Measurements from ENCODE around the gene KCND3.

The KCND3 gene

GRCh38 chr1:111720977-111721786, 268.3 kb downstream of the KCND3 start:
- Histone ChIP-seq H3K27ac (ENCODE audit: low read depth, low read length, poor library complexity, severe bottlenecking) (no peak overlapping the region), H3K79me2 (ENCODE audit: insufficient read depth, low read length) (no peaks in the 10 kb centered on the region), H3F3A (ENCODE audit: insufficient read depth, low read length) (no peaks in the 10 kb centered on the region), H2AFZ (ENCODE audit: low read length) (no peak overlapping the region), H3K4me2 (ENCODE audit: low read length) (no peak overlapping the region), H3K9me2 (ENCODE audit: low read depth, low read length) (no peaks in the 10 kb centered on the region), H4K20me1 (ENCODE audit: insufficient read depth, low read length) (no peaks in the 10 kb centered on the region), H3K27me3 (ENCODE audit: insufficient read depth, low read length) (no peaks in the 10 kb centered on the region; the same call in 1 of the 2 replicates), H3K9me3 (ENCODE audit: low read length) (no peaks in the 10 kb centered on the region), H3K9ac (ENCODE audit: low read length) (no peak overlapping the region), H3K4me3 (ENCODE audit: low read depth, low read length, poor library complexity, severe bottlenecking) (no peak overlapping the region), H3K36me3 (ENCODE audit: insufficient read depth, low read length) (peaks cover 10% of the 10 kb centered on the region), H3K4me1 (ENCODE audit: insufficient read depth, low read length, severe bottlenecking) (no peaks in the 10 kb centered on the region)
- TF ChIP-seq EZH2 (IDR thresholded peaks at IDR 0.05; ENCODE audit: borderline replicate concordance, low read length) (no peak), CTCF (IDR thresholded peaks at IDR 0.05; ENCODE audit: low read length) (no peak)
